Tibial nerve (tissue), 4 donors: Measurements from ENCODE around the gene TRMT11.
"Not testable (repeated sequence)": the region's sequence is repeated elsewhere in the genome, so short reads cannot be mapped to it uniquely, and the experiment has no call there.

Source experiments
- EP300 ChIP-seq, 2 donors: sonication (generic); formaldehyde crosslinking; IDR thresholded peaks; one replicate each; pipeline ENCODE4 v1.6.1; 2017; ENCODE audit warnings: antibody characterized with exemption in 2 of 2, mild to moderate bottlenecking in 1 of 2
- POLR2A ChIP-seq, 2 donors: fragments of 450-650 bp; IDR thresholded peaks; one replicate each; pipeline ENCODE4 v1.6.1; 2017; ENCODE audit warnings: antibody characterized with exemption in 2 of 2, mild to moderate bottlenecking in 2 of 2, moderate library complexity in 2 of 2
- TF ChIP-seq, protein P1 (sequence below), 5 experiments: fragments of 200-600 bp in 3 of 5; fragments of 450-650 bp in 2 of 5; sonication (generic) in 3 of 5; IDR thresholded peaks; one replicate each; pipeline ENCODE4 v1.5.1; 2016 to 2019; ENCODE audit warnings: antibody characterized with exemption in 5 of 5, mild to moderate bottlenecking in 3 of 5, moderate library complexity in 2 of 5

DNA sequence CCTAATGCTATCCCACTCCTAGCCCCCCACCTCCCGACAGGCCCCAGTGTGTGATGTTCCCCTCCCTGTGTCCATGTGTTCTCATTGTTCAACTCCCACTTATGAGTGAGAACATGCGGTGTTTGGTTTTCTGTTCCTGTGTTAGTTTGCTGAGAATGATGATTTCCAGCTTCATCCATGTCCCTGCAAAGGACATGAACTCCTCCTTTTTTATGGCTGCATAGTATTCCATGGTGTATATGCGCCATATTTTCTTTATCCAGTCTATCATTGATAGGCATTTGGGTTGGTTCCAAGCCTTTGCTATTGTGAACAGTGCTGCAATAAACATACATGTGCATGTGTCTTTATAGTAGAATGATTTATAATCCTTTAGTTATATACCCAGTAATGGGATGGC lies 71.7 kb downstream of the TRMT11 start:
- TF ChIP-seq POLR2A, EP300 (IDR thresholded peaks at IDR 0.05): not testable (repeated sequence)
- TF ChIP-seq, protein P1, sequence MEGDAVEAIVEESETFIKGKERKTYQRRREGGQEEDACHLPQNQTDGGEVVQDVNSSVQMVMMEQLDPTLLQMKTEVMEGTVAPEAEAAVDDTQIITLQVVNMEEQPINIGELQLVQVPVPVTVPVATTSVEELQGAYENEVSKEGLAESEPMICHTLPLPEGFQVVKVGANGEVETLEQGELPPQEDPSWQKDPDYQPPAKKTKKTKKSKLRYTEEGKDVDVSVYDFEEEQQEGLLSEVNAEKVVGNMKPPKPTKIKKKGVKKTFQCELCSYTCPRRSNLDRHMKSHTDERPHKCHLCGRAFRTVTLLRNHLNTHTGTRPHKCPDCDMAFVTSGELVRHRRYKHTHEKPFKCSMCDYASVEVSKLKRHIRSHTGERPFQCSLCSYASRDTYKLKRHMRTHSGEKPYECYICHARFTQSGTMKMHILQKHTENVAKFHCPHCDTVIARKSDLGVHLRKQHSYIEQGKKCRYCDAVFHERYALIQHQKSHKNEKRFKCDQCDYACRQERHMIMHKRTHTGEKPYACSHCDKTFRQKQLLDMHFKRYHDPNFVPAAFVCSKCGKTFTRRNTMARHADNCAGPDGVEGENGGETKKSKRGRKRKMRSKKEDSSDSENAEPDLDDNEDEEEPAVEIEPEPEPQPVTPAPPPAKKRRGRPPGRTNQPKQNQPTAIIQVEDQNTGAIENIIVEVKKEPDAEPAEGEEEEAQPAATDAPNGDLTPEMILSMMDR (IDR thresholded peaks at IDR 0.05), result not testable (repeated sequence)
